Fibroblast of skin of back (primary cell): ENCODE data around the gene KIF13A.

Source experiments
- DNase-seq: peaks from one replicate; pipeline ENCODE4 v3.0.0-alpha.2; 2013

KIF13A gene

DNA sequence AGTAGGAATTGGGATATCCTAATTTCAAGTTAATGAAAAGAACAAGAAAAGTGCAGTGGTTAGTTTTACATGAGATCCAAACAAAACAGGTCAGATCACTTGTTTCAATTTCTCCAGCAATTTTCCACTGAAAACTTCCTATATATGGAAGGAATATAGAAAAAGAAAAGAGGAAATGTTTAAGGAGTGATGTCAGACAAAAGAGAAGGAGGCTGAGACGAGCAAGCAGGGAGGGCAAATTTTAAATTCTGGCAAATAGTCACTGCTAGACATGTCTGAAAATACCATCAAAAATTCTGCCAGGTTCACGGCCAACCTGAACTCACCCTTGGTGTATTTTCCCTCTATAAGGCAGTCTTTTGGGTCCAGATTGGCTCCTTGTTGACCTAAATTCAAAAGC lies 271.2 kb downstream of the KIF13A start:
- peak; percentile 70 for DNase-seq

DNA sequence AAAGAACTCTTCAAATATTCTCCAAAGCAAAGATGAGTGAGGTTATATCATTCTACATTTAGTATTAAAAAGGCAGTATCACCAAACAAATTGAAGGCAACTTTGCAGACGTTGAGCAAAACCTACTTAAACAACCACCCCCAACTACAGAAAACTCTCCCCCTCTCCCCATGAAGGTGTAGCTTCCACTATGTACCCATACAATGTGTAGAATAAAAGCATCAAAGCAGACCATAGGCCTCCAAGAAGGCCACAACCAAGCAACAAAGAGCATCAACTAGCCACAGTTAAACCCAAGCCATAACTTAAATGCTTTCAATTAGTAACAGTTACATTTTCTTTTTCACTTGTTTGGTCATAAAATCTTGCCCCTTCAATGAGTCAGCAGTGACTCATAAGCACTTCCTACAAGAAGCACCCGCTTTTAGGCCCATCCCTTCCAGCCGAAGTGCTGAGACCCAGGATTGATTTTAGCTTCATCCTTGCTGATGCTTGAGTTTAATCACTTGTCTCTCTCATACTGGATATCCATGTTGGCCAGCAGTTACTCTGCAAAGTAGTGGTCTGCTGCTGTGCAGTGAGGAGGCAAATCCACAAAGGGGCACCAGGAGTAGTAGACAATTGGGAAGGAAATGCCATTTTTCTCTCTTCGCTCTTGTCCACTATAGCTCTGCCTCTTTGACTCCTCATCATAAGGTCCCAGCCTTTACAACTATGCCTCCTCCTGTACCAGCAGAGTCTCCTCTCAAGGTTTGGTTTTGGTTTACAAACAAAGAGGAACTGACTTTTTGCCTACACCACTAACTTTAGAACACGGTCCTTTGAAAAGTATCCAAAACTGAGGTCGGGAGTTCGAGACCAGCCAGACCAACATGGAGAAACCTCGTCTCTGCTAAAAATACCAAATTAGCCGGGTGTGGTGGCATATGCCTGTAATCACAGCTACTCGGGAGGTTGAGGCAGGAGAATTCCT lies 272.3 kb downstream of the KIF13A start:
- DNase-seq, result peak; percentile 96

DNA sequence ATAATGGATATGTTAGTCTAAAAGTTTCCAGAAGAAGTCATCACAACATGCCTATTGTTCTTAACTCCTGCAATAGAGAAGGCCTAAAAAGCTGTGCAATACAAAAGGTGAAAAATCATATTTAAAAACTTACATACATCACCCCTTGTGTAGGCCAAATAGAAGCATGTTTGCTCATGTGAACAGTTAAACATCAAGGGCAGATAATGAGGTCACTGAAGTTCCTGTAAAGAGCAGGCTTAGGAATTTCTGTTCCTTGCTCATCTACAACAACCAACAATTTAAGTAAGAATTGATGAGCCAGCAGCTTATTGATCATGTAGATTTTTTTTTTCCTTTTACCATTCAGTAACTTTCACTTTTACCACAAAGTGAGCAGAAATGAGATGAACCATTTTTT lies 273.3 kb downstream of the KIF13A start:
- peak; percentile 46 for DNase-seq

DNA sequence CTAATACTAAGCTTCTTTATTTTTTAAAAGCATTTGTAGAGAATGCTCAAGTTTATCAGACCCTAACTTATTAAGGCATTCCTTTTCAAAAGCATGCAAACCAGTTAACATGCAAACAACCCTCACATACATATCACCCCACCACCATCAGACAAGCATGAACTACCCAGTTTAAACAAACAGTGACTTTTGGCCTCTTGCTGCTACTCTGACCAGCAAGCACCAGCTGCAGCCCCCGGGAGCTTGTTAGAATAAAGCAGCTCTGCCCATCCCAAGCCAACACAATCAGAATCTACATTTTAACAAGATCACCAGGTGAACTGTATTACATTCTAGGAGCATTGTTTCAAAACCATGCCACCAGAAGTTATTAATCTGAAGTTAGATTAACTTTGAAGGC lies 274.9 kb downstream of the KIF13A start:
- no peak for DNase-seq

GRCh38 chr6:17710331-17710730 lies 277.1 kb downstream of the KIF13A start:
- DNase-seq, result peak; percentile 40

- DNase-seq, result no peak
Observed at GRCh38 chr6:17709476-17709875, 278.0 kb downstream of the KIF13A start.
